Calu3 (cell line): ENCODE data around the gene OSCP1. TPM values are rescaled to one million over a fixed set of nuclear protein-coding genes. Genes with fewer than 3 reads are reported as not detected.

ENCODE experiments used
- BruUV-seq: library from RNA; stranded (reverse); fragments of 400-500 nt; replicated peaks from 2 replicates; lab custom pipeline; 2021; lab: Mats Ljungman, UMichigan
- CTCF ChIA-PET: fragments of 300-600 bp; sonication (Branson Sonifier 250); formaldehyde crosslinking; loops from one replicate; lab custom pipeline; 2022; ENCODE audit warnings: antibody characterized with exemption; lab: Charles Lee
- DNase-seq: peaks from one replicate; pipeline ENCODE4 v3.0.0; 2022
- H3K27ac Mint-ChIP-seq: one replicate; pipeline ENCODE4 v1.8.0; 2022; ENCODE audit warnings: mixed read lengths; ENCODE audit not compliant: unreplicated experiment
- H3K27me3 Mint-ChIP-seq: one replicate; pipeline ENCODE4 v1.8.0; 2022; ENCODE audit warnings: mixed read lengths; ENCODE audit not compliant: unreplicated experiment
- H3K36me3 Mint-ChIP-seq: one replicate; pipeline ENCODE4 v1.8.0; 2022; ENCODE audit warnings: mild to moderate bottlenecking, moderate library complexity, mixed read lengths; ENCODE audit not compliant: insufficient read depth, unreplicated experiment
- H3K4me1 Mint-ChIP-seq: one replicate; pipeline ENCODE4 v1.8.0; 2022; ENCODE audit warnings: mild to moderate bottlenecking, low read depth, mixed read lengths; ENCODE audit not compliant: unreplicated experiment
- H3K4me3 Mint-ChIP-seq: one replicate; pipeline ENCODE4 v1.8.0; 2022; ENCODE audit warnings: mild to moderate bottlenecking, low read depth, moderate library complexity, mixed read lengths; ENCODE audit not compliant: unreplicated experiment
- H3K9me3 Mint-ChIP-seq: one replicate; pipeline ENCODE4 v1.8.0; 2022; ENCODE audit warnings: low read depth, mixed read lengths; ENCODE audit not compliant: unreplicated experiment
- CTCF ChIP-seq: fragments of 200-600 bp; IDR thresholded peaks from one replicate; pipeline ENCODE4 v1.8.0; 2022; ENCODE audit warnings: antibody characterized with exemption; ENCODE audit not compliant: unreplicated experiment
- intact Hi-C: fragments of 100-400 bp; cut with micrococcal nuclease; formaldehyde crosslinking; loops from one replicate; pipeline ENCODE4 v1.10.0; 2022; ENCODE audit not compliant: unreplicated experiment
- total RNA-seq: library from RNA; stranded (reverse); gene quantifications from 2 replicates; pipeline ENCODE4 v1.2.3, GENCODE V29; 2022

OSCP1 gene
- total RNA-seq, 1 experiment from 2014 or later = 2.0 TPM

GRCh38 chr1:36414384-36414783 is 35.9 kb downstream of the OSCP1 start:
- no peak for TF ChIP-seq CTCF
- intact Hi-C loops = no loop called here
- no TSS peak for BruUV-seq
- Mint-ChIP-seq H3K9me3 (peaks cover 4% of the 10 kb centered on the region), H3K27me3 (no peaks in the 10 kb centered on the region), H3K27ac (no peak overlapping the region), H3K4me3 (no peak overlapping the region), H3K4me1 (peaks cover 11% of the 10 kb centered on the region), H3K36me3 (no peaks in the 10 kb centered on the region)
- CTCF ChIA-PET = no interaction called here
- DNase-seq = no peak

- H3K27ac Mint-ChIP-seq = no peak overlapping the region
- CTCF ChIA-PET = interaction anchor here (0.7 to 1.4 kb wide), 2 partner anchors 59 to 69 kb away, joined by 3 to 4 read pairs; no protein-coding TSS in a partner anchor
- no peak for TF ChIP-seq CTCF
- peak; percentile 29 for DNase-seq
- no peaks in the 10 kb centered on the region for H3K36me3 Mint-ChIP-seq
- H3K4me1 Mint-ChIP-seq = peaks cover 11% of the 10 kb centered on the region
- BruUV-seq = no TSS peak
- intact Hi-C loops = no loop called here
- H3K4me3 Mint-ChIP-seq = no peak overlapping the region
- H3K27me3 Mint-ChIP-seq = peaks cover 2% of the 10 kb centered on the region
- peaks cover 4% of the 10 kb centered on the region for H3K9me3 Mint-ChIP-seq
These were observed 38.3 kb downstream of the OSCP1 start for GRCh38 chr1:36411674-36412648.

- Mint-ChIP-seq H3K4me3 (no peak overlapping the region), H3K27me3 (peaks cover 25% of the 10 kb centered on the region), H3K4me1 (peaks cover 11% of the 10 kb centered on the region), H3K36me3 (no peaks in the 10 kb centered on the region), H3K27ac (no peak overlapping the region), H3K9me3 (peaks cover 4% of the 10 kb centered on the region)
- CTCF ChIA-PET = no interaction called here
- no TSS peak for BruUV-seq
- intact Hi-C loops = no loop called here
- DNase-seq = no peak
- TF ChIP-seq CTCF = no peak
These were observed 41.8 kb downstream of the OSCP1 start for GRCh38 chr1:36408479-36408878.

- Mint-ChIP-seq H3K9me3 (peaks cover 2% of the 10 kb centered on the region), H3K27me3 (peaks cover 25% of the 10 kb centered on the region), H3K4me1 (peaks cover 4% of the 10 kb centered on the region), H3K4me3 (no peak overlapping the region), H3K36me3 (no peaks in the 10 kb centered on the region), H3K27ac (no peak overlapping the region)
- intact Hi-C loops = no loop called here
- CTCF ChIA-PET = no interaction called here
- no peak for TF ChIP-seq CTCF
- no peak for DNase-seq
- BruUV-seq = no TSS peak
These were observed 43.8 kb downstream of the OSCP1 start for GRCh38 chr1:36406440-36406839.
